Fibroblast of skin of left quadriceps (primary cell): ENCODE results near the gene YBX3.
A peak's percentile ranks its signal among the peaks of the same experiment; 100 is the strongest.
"Not testable (repeated sequence)": the region's sequence is repeated elsewhere in the genome, so short reads cannot be mapped to it uniquely, and the experiment has no call there.

ENCODE experiments used
- DNase-seq, 2 experiments: peaks; one replicate each; pipeline ENCODE4 v3.0.0-alpha.2; 2013; ENCODE audit warnings: low read depth in 2 of 2

Gene YBX3

DNA sequence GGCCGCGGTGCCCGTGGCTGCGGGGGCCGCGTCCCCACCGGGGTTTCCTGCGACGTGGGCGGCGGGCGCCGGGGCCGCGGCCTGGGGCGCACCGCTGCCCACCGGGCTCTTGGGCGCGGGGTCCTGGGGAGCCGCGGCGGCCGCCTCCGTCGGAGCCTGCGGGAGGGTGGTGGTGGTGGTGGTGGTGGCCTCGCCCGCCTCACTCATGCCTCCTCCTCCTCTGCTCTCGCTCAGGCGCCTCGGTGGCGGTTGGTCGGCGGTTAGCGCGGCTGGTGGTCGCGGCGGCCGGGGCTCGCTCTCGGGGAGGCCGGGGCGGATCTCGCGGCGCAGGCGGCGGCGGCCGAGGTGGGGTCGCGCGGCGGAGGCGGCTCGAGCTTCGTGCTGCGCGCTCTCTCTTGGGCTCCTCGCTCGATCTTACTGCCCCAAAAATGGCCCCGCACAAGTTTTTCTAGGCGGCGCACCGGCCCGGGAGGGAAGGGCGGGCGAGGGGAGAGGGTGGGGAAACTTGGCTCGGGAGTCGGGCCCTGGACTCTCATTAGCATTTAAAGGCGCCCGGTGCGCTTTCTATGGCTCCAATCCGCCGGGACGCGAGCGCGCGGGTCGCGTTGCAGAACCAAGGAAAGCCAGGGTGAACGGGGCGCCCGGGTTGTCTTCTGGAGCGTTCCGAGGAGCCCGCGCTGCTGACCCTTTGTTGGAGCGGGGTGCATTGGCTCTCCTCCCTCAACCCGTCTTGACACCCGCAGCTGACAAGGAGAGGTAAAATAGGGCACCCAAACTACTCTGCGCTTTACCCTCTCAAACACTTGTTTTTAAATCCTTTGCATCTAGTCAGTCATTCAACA, at the start of gene YBX3:
YBX3 (minus strand) TSS at position 419 of the 842 bp plus-strand sequence; CDS start at position 207, 212 bp downstream.
- peak; percentile 42 to 50 for DNase-seq

DNA sequence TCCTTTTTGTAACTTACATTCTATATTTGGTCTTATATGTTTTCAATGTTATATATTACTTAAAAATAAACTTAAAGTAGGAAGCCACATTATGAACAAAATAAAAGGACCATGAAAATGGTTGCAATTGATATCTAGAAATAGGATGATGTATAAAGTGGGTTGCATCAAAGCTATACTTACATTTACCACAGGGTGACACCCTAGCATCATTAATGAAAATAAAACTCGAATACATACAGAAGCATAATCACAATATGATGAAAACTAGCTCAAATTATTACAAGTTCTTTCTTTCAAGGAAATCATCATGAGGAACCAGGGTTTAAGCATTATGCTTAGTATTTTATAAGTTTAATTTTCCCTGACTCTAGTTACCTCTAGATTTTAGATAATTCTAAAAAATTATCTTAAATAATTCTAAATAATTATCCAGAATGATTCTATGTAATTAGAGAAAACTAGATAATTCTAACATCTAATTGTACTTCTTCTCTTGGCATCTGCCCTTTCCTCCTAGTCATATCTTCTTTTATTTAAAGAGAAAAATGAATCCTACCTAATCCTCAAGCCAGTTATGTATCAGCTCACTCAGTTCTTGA, 48.1 kb upstream of the YBX3 start:
- peak in 1 of 2 experiments; percentile 8 for DNase-seq

DNA sequence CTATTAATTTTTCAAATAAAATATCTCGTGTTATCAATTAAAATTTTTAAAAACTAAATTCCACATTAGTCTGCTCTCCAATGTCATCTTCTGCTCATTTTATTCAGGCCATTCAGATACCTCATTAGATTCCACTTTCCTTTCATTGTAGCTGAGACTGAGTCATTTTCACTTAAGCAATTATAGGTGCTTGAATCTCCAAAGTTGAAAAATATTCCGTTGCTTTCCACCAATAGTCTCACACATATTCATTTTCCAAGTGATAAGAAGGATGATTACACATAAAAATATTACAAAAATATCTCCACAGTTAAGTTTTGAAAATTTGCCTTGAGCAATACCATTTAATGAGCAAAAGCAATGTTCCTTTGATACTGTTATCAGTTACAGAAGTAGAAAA, 36.5 kb upstream of the YBX3 start:
- DNase-seq, result no peak

DNA sequence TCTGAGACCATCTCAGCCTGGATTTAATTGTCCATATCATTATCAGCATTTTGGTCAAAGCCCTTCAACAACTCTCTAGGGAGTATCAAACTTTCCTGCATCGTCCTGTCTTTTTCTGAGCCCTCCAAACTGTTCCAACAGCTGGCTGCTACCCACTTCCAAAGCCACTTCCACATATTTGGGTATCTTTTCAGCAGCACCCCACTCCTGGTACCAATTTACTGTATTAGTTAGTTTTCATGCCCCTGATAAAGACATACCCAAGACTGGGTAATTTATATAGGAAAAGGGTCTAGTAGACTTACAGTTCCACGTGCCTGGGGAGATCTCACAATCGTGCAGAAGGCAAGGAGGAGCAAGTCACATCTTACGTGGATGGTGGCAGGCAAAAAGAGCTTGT, 33.1 kb upstream of the YBX3 start:
- DNase-seq, result no peak

DNA sequence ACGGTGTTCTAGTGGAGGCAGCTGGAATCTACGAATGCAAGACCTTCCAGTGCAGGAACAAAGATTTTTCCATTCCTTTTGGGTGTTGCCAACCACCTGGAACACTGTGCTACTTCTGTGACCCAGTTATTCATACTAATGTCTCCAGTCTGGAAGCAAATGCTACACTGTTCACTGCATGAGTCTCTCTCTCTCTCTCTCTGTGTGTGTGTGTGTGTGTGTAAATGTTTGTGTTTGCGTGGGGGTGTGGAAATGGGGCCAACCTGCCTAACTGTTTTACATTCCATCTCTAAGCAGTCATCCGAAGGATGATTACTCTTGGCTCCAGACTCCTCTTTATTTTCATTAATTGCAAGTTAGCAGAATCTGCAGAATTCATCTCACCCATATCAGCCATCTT, 29.9 kb upstream of the YBX3 start:
- DNase-seq, result peak in 1 of 2 experiments; percentile 9

DNA sequence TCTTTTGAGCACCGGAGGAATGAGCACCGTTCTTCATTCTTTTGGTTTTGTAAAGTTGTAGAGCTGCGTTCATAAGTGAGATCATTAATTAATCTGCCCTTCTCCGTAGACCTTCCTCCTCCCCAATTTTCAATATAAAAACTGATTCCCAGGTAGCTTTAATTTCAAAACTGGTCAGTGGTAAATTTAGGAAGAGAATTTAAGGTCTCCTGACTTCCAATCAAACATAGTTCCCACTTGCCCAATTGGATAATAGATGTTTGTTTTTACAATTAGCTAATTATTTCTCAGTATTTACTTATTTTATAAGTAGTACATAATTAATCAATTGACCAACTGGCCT, 27.2 kb upstream of the YBX3 start:
- DNase-seq, result no peak

DNA sequence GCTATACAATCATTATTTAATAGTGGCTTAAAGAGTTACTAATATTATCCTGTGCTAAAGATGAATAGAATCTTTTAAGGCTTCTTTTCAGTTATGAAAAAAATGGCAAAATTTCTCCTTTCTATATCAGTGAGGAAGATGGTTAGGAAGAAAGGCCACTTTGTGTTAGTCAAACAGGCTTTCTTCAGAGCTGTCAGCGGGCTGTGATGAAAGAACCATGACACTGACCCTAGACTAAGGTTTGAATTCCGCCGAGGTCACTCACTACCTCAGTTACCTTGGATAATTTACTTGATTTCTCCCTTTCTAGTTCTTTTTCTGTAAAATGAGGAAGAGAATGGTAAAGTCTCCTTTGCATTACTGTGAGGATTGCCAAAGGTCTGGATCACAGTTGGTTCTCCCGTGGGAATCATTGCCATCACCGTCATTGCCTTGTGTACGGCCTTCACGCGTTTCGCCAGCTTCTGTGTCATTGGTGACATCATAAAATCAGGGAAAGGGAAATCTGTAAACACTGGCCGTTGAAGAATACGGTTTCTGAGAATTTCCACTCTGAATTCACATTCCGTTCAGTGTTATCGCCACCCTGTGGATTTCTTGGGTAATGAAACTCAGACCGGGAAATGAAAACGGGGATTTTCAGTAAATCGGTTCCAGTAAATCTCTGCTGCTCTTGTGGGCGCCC, 26.7 kb upstream of the YBX3 start:
- peak; percentile 85 to 88 for DNase-seq

DNA sequence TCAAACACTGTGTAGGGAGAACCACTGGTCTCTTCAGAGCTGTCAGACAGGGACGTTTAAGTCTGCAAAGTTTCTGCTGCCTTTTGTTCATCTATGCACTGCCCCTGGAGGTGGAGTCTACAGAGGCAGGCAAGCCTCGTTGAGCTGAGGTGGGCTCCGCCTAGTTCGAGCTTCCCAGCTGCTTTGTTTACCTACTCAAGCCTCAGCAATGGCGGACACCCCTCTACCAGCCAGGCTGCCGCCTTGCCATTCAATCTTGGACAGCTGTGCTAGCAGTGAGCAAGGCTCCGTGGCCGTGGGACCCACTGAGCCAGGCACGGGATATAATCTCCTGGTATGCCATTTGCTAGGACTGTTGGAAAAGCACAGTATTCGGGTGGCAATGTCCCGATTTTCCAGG, 24.6 kb upstream of the YBX3 start:
- no peak for DNase-seq

DNA sequence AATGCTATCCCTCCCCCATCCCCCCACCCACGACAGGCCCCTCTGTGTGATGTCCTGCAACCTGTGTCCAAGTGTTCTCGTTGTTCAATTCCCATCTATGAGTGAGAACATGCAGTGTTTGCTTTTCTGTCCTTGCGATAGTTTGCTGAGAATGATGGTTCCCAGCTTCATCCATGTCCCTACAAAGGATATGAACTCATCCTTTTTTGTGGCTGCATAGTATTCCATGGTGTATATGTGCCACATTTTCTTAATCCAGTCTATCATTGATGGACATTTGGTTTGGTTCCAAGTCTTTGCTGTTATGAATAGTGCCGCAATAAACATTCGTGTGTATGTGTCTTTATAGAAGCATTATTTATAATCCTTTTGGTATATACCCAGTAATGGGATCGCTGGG, 20.3 kb upstream of the YBX3 start:
- DNase-seq, result not testable (repeated sequence)

DNA sequence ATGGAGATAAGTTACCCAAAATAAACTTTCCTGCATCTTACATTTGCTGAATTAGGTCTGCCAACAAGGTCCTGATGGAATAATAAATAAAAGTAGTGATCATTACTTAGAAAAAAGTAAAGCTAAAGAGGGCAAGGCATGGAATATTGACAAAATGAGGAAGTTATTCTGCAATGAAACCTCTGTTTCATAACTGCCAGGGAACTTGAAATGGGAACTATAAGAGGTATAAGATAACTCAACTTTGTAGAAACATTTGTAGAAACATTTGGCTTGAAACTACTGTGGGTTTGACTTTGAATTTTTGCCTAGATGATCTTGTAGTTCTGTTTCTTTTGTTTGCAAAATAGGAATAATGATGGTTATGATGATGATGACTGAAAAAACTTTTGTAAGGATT, 18.7 kb upstream of the YBX3 start:
- no peak for DNase-seq

DNA sequence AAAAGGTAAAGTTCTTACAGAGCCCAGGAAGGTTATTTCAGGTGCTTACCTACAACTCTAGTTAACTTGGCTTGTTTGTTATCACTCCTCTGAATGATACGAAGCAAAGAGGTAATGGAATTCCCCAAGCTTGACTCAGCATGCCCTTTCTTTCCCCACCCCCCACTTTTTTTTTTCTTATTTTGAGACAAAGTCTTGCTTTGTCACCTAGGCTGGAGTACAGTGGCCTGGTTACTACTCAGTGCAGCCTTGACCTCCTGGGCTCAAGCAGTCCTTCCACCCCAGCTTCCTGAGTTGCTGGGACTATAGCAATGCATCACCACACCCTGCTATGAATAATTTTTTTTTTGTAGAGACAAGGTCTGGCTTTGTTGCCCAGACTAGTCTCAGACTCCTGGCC, 17.1 kb upstream of the YBX3 start:
- DNase-seq, result no peak

DNA sequence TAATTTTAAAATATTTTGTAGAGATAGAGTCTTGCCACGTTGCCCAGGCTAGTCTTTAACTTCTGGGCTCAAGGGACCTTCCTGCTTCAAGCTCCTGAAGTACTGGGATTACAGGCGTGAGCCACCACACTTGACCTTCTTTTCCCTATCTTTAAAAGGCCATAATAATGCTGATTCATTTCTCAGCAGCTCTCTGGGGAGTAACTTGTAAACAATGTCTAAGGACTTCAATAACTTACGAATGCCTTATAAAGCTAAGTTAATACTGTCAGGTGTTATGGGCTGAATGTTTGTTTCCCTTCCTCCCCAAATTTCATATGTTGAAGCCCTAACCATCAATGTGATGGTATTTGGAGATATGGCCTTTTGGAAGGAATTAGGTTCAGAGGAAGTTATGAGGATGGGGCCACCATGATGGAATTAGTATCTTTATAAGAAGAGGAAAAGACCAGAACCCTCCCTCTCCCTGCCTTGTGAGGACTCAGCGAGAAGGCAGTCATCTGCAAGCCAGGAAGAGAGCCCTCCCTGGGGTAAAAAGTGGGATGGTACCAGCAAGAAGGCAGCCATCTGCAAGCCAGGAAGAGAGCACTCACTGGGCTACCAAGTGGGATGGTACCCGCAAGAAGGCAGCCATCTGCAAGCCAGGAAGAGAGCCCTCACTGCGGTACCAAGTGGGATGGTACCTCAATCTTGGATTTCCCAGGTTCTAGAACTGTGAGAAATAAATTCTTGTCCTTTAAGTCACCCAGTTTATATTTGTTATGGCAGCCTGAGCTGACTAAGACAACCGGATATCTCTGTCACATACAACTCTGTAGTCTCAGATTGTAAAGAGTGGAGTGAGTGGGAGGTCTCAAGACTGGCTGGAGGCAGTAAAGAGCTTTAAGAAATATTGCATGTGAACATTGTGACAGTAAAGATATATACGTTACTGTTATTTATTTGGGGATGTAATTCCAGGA, 16.3 kb upstream of the YBX3 start:
- no peak for DNase-seq

DNA sequence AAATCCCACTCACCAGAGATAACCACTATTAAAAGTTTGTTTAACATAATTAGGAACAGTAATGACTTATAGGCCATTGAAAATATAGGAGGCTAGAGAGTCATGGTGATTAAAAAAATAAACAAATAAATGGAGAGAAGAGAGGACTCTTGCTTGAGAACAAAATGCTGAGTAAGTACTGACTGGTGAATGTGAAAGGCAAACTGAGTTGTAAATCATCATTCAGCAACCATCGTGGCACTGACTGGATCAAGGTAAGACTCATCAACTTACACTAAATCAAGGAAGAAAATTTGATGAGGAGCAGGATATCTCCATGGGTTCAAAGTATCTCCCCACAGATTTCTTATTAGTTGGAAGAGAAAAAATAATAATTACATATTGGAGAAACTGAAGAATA, 14.1 kb upstream of the YBX3 start:
- no peak for DNase-seq

DNA sequence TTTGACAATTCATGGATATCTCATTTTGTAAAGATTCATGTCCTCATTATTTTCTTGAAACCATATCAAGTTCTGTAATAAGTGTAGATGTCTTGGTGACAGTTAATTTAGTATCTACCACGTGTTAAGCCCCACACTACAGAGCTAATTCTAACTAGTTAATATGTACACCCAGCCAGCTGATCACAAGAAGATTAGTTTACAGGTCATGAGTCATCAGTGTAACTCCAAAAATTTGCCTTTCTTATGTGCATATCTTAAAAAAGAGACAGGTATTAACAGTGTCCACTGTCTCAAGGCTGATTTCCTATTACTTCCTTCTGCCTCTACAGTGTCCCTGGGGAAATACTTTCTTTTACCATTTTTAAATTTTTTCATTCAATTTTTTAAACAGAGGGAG, 13.3 kb upstream of the YBX3 start:
- DNase-seq, result no peak

DNA sequence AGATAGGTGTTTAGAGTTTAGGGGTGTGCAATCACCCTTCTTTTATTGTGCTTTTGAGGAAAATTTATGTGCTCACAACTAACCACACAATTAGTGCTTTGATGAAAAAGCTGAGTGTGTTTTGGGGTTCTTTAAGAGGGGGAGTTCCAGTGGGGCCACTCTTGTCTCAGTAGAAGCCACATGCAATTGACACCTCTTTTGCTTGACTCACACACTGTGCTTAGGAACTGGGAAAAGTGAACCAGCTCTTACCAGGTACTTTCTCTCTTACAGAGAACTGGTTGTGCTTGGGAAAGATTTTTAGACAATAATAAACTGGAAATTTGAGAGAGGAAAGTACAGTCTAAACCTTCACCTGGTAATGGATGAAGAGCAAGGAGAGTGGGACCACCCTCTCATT, 12.3 kb upstream of the YBX3 start:
- no peak for DNase-seq

DNA sequence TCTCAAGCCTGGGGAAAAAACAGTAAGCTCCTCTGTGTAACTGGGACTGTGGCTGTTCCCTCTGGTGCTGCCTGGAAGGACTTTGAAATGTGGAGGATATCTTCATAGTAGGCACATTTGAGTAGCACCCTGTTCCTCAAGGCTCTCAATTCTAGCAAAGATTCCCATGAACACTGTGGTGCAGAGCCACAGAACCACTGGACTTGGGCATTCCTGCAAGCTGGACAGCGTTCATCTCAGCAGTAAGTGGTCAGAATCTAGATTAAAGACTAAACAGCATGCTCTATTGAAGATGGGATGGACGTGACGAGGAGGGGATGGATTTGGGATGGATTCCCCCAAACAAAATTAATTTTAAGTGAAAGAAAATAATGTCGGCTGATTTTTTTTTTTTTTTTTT, 9.4 kb upstream of the YBX3 start:
- DNase-seq, result no peak

DNA sequence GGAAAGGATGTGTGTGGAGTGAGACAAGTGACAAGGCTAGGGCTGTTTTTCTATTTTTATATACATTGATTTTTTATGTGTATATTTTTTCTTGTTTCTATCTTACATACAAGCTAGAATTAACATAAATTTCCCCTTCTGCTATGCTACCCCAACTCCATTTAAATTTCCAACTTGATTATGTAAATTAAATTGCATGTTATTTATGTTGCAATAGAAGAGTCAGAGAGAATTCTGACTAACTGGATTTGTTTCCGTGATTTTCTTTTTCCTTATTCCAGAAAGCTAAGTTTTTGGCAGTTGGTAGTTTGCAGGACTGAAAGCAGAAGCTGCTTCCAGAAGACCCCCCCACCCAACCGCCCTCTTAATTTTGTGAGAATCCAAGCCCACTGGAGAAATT, 8.9 kb upstream of the YBX3 start:
- no peak for DNase-seq

DNA sequence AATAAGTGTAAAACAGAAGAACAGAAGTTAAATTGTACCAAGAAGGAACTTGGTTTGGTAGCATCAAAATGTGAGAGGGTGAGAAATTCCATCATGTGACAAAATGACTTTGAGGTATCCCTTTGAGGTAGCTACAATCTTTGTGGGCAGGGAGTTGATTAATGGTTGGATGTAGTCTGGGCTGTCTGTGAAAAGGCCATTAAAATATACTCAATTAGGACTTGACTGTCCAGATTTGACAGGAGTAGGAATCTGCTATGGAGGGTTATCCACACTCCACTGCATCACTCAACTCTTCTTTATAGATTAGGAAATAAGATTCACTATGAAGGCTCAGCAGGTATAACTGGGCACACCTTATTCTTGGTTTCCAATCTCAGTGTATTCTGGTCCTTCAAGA, 7.4 kb upstream of the YBX3 start:
- no peak for DNase-seq

DNA sequence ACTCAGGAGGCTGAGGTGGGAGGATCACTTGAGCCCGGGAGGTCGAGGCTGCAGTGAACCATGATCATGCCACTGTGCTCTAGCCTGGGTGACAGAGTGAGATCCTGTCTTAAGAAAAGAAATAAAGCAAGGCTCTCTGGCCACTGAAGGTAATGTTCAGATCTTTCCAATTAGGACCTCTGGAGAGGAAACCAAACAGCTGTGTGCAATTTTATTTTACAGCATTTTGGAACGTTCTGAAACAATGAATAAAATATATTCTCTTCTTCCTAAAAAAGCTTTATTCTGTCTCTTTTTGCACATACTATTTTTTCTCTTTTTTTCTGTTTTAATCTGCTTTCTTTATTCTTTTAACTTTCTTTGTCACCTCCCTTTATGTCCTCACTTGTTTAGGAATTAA, 5.0 kb upstream of the YBX3 start:
- no peak for DNase-seq

DNA sequence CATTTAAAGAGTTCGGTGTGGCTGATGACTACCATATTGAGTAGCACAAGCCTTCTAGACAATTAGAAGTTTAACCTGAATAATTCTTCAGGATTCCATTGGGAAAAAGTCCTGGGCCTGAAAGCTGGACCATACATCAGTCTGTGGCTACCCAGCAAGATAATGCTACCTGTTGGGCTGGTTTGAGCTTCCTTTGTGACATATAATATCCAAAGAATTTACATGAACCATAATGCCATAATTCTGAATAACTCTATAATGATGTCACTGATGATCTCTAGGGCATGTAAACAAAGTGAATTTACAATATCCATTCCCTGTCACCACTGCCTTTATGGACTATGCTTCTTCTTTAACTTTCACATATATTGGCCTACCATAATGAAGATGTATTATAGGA, 3.8 kb upstream of the YBX3 start:
- no peak for DNase-seq

DNA sequence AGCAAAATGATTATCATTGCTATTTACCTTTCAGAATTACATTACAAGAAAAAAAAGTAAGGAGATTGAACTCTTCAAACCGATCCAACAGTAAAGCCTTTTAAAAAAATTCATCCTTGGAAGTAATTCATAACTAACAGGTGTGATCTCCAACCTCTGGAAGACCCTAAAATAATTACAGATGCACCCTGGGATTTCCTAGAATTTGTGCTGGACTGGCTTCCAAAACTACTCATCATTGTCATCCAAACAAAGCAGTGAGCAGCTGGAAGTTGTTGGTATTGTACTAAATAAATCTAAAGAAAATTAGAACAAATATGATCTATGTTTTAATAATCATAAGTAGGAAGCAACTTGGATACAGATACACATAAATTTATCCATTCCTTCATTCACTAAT, 1.9 kb upstream of the YBX3 start:
- no peak for DNase-seq

DNA sequence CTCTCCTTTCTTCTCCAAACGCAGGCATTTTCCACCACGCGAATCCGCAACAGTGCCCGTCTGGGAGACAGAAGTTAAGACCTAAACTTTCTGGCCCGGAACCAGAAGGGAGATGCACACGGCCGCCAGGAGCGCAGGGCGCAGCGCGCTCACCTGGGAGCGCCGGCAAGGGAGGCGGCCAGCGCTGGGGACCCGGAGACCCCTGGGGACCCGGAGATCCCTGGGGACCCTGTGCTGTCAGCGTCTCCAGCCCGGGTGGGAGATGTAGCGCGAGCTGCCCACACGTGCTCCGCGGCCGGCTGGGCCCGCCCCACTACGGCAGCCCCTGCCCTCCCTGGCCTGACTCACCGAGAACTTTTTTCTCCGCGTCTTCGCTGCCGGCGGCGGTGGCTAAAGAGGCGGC, 620 bp downstream of the YBX3 start:
- no peak for DNase-seq
